ENCODE data around the gene TSFM.

The TSFM gene

DNA sequence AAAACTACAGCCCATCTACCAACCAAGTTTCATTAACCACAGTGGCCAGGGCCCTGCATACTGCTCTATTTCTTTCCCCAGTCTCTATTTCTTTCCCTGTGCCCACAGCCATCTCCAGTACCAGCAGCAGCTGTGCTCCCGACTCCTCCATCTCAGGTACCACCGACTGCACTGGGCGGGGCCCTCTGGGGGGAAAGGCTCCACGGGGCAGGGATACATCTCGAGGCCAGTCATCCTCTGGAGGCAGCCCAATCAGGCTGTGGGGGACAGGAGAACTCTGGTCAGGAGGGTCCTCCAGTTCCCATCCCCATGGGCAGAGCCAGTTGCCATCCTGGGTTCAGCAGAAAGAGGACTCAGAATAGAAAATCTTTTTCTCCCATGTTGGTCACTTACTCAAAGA, 33.5 kb upstream of the TSFM start:
- no peak for DNase-seq

DNA sequence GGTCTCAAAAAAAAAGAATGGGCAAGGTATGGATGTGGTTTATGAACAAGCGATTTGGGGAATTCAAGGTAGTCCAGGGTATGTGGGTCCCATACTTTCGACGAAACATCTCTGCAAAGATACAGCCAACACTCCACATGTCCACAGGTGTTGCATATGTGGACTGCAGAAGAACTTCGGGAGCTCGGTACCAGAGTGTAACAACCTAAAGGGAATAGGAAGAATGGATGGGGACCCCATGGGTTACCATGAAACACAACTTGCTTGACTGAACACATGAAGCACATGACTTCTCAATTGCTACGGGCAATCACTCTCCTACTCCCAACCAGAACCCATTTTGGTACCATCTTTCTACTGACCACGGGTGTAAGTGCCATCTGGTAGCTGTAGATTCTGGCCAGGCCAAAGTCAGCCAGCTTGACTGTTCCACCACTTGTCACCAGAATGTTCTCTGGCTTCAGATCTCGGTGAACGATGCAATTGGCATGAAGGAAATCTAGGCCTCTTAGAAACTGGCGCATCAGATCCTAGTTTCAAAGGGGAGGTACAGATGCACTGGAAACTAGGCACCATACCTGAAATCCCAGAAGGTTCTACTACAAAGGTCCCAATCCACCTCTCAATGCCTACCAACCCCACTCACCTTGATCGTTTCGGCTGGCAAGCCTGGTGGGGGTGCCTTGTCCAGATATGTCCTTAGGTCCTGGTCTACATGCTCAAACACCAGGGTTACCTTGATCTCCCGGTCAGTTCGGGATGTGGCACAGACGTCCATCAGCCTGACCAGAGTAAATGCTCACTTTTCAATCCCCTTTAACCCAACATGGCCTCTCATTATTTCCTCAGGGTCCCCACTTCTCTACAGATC, 31.8 kb upstream of the TSFM start:
- DNase-seq = no peak

DNA sequence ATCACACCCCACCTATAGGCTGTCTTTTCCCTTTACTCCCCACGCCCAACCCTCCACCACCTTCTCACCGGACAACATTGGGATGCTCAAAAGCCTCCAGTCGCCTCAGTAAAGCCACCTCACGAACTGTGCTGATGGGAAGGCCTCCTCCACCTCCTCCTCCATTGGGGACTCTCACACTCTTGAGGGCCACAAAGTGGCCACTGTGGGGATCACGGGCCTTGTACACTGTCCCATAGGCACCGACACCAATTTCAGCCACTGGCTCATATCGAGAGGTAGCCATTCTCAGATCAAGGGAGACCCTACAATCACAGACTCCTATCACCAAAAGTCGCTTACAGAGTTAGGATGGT, 31.2 kb upstream of the TSFM start:
- no peak for DNase-seq

DNA sequence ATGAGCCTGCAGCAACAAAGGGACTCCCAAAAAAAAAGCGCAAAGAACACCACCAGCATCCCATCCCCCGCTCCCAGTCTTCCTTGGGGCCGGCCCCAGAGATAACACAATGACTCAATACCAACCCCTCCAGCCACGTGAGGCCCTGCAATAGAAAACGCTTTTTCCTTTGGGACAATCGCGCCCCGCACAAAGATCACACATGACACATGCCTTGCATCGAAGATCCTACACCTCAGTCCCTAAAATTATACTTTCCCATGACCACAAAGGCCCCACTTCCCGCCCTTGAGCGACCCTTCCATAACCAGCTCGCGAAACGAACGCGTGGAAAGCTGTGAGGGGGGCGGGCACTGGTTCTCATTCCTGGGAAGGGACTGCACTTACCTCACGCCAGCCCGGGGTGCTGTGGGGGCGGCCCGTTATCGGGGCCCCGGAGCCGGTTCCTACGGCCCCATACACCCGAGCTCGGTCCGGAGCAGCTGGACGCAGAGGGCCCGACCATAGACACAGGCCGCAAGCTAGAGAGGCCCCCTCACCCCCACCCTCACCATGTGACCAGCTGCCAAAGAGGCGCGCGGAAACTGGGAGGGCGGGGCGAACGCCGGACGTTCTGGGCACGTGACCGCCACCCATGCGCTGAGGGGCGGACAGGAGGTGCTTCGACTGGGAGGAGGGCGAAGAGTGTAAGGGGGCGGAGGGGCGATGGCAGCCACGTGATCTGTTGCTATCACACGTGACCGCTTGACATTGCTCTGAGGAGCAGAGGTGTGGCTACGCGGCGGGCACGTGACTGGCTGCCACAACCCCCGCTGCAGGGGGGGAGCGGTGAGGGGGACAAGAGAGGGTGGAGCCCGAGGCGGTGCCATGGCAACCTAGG, 30.6 kb upstream of the TSFM start, which contains the start of gene CDK4:
TSS of gene CDK4 (minus strand) at position 523 of the 880 bp plus-strand sequence. CDS start 593 bp downstream, outside the sequence.
- peak; percentile 96 for DNase-seq

DNA sequence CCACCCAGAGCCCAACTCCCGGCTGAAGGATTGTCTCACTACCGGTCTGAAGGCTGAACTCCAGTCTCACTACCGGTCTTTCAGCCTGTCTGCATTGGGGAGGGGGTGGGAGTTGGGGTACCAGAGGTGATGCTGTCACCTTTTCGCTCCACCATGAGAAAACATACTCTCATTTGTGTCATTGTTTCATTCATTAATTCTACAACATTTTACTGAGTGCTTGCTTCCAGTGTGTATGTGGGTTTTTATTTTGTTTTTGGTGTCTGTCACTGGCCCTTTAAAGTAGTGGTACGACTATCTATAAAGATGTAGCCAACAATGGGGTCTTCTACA, 30.0 kb upstream of the TSFM start:
- no peak for DNase-seq

DNA sequence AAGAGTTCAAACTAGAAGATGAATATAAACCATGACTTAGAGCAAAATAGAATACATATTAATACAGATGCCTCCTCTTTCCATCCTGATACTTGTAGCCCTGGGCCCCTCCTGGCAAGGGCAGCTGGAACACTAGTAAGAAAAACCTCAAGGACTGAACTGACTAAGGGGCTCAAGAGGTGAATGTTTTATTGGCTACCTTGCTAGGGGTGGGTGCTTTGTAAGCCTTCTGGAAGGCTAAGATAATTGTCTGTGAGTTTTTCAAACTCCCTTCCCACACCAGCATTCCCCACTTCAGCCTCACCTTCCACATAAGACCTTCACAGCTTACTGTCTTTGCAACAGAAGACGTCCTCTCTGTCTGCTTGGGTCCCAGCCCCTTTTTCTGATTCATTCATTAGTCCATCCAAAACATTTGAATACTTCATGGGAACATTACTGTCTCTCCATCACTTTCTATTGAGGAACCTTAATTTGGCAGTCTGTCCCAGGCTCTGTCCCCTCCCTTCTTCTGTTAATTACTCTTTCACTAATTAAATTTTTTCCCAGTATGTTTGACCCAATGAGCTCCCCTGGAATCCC, 28.7 kb upstream of the TSFM start:
- DNase-seq = no peak

DNA sequence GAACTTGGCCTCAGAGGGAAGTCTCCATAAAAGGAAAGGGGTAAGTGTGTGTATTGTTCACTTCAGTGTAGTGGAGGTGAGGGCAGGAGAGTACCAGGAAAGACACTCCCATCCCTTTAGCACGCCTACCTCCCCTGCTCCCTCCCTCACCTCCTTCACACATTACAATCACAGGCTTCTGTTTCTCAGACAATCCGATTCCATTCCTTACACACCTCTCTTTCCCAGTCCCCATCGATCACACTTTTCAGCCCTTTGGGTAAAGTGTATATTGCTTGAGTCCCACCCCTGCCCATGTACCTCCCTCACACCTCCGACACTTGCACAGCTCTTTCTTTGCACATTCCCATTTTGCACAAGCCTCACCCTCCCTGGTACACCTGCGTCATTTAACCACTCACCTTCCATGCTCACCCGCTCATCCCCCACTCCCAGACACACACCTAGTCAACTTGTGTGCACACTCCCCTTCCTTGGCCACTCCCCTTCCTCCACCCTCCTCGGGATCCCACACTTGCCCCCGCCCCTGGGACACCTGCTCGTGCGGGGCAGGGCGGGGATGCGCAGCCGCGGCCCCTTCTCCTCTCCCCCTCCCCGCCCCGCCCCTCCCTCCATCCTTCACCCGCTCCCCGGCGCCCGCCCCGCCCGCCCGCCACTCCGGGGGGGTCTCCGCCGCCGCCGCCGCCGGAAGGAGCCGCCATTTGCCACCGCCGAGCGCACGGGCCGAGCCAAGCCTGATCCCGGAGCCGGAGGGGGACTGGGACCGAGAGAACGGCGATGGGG, 28.0 kb upstream of the TSFM start, which contains the start of gene MARCHF9:
TSS of gene MARCHF9 (plus strand) at position 693 of the 783 bp plus-strand sequence. CDS start 426 bp downstream, outside the sequence.
- DNase-seq = peak; percentile 83

DNA sequence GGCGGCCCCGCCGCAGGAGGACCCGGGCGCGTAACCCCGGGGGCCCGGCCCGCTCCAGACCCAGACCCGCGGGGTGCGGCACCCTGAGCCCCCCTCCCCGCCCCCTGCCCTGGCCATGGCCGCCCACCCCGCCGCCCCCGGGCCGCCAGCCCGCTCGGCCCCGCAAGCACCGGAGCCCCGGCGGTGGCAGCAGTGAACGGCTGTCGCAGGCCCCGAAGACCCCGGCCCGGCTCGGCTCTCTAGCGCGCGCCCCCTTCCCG, 27.5 kb upstream of the TSFM start:
- DNase-seq = no peak

DNA sequence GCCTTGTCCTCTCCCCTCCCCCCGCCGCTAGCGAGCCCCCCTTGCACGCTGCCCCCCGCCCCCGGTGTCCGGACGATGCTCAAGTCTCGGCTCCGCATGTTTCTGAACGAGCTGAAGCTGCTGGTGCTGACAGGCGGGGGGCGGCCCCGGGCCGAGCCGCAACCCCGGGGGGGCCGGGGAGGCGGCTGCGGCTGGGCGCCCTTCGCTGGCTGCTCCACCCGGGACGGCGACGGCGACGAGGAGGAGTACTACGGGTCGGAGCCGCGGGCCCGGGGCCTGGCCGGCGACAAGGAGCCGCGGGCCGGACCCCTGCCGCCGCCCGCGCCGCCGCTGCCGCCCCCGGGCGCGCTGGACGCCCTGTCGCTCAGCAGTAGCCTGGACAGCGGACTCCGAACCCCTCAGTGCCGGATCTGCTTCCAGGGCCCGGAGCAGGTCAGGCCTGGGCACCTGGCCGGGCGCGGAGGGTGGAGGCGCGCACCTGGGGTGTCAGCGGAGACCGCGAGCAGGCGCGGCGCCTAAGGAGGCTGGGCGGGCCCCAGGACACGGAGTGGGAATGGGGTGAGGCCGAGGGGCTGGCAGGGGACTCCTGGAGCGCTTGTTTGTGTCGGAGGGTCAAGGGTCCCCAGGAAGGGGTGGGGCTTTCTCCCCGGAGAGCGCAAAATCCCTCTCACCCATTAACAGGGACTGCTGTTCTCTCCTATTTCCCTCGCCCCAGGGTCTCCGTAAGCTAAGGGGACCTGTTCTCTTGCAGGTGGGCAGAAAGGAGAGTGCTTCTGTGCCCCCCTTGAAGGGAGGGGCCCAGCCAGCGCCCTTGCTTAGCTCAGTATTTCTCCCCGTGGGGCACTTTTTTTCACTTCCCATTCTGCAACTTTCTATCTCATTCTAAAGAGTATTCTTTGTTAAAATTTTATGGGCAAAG, 26.9 kb upstream of the TSFM start:
- DNase-seq = no peak

DNA sequence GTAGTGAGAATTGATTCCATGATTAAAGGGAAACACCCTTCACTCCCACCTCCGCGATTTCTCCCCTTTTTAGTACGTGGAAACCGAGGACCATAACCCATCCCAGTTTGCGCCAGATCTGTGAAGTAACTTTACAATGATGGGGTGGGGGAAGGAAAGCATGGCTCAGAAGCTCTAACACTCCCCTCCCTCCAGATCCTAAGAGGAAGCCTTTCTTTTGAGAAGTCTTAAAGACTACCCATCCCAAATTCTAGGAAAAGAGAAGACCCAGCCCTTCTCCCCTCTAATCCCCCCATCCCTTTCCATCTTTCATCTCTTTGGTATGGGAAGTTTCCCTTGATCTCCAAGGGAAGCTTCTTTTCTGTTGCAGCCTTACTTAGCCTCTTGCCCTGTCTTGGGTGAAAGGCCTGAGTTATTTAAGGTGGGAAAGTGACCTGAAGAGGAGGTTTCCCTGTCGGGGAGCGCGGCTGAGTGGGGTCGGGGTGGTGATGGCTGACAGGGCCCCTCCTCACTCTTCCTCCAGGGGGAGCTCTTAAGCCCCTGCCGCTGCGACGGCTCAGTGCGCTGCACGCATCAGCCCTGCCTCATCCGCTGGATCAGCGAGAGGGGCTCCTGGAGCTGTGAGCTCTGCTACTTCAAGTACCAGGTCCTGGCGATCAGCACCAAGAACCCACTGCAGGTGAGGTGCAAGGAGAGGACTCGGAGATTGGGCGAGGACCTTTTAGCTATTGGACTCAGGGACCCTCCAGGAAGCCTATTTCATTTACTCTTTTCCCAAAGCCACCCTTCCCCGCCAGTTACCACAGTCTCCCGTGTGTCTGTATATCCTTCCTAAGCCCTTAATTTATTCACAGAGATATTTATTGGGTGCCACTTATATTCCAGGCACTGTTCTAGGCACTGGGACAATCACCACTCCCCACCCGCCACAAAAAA, 25.9 kb upstream of the TSFM start:
- no peak for DNase-seq

DNA sequence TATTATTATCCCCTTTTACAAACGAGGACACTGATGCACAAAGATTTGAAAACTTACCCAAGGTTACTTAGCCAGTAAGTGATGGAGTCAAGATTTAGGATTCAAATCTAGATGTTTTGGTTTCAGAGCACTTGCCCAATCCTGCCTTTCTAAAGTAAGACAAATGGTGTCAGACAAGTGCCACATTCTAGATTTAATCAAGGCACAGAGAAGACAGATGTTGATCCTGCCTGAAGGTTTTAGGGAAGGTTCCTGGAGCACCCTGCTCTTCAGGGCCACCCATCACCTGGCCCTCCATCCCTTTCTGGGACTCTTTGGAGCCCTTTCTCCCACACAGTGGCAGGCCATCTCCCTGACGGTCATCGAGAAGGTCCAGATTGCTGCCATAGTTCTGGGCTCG, 24.8 kb upstream of the TSFM start:
- no peak for DNase-seq

DNA sequence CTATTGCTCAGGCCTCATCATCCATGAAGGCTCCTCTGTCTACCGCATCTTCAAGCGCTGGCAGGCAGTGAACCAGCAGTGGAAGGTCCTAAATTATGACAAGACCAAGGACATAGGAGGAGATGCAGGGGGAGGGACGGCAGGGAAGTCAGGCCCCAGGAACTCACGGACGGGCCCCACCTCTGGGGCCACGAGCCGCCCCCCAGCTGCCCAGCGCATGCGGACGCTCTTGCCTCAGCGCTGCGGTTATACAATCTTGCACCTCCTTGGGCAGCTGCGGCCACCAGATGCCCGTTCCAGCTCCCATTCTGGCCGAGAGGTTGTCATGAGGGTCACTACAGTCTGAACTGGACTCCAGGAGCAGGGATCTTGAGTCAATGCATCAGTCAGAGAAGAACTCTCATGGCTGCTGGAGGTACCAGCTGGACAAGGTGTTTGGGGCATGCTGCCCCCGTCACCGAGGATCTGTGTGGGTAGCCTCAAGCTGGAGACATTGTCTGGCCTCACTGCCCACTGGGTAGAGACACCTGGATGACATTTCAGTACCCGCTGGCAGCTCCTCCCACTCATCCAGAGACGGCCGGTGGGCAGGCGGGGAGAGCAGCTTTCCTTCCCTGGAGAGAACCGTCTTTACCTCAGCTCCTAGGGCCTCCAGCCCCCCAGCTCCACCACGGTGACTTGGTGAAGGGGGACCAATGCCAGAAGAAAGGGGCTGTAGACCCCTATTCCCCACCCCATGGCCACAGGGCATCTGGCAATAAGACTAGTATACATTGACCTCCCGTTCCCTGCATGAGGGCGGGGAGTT, 23.8 kb upstream of the TSFM start:
- no peak for DNase-seq

DNA sequence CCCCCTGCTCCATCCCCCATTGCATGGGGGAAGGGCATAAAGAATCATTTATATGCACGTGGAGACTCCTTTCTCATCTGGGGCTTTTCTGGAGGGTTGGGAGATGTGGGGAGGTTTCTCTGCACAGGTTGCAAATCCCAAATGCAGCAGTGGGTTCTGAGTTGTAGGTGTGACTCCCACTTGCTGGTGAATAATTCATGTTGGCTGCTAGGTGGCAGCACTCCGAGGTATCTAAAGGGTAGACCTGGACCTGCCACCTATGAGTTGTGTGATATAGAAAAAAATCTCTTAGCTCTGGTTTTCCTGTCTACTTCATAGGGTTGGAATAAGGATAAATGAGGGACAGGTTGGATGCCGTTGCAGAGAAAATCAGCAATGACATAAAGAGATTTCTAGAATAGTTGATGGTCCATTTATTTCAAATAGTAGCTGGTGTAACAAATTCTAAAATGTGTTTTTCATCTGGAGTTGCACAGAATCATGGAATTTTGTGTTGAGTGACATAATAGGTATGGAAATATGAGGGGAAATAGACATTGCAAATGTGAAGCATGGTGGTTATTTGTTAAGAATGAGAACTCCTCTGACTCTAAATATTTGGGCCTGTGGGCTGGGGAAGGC, 23.1 kb upstream of the TSFM start:
- no peak for DNase-seq

DNA sequence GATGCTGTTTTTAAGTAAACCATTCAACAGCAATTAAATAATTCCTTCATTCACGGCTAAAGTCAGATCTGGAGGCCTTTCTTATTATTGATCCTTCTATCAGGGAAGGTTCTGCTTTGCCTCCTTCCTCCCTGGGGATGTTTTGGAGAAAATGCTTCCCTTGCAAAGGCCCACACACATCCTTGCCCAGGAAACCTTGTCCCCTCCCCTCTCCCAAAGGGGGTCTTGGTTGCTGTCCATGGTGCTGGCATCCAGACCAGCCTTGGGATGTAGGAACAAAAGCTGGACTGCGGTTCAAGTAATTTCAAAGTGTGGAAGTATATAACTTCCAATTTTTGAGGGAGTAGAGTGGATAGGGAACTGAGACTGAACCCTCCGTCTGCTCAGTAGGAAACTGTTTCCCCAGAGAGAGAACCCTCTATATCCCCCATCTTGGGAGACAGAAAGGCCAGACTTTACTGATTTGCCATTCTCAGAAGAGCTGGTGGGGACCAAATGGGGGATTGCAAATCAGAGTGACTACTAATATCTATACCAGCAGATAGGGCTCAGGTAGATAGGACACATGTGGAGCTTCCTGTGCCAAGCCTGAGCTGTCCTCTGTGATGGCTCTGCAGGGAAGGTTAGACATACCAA, 22.1 kb upstream of the TSFM start:
- DNase-seq = no peak

DNA sequence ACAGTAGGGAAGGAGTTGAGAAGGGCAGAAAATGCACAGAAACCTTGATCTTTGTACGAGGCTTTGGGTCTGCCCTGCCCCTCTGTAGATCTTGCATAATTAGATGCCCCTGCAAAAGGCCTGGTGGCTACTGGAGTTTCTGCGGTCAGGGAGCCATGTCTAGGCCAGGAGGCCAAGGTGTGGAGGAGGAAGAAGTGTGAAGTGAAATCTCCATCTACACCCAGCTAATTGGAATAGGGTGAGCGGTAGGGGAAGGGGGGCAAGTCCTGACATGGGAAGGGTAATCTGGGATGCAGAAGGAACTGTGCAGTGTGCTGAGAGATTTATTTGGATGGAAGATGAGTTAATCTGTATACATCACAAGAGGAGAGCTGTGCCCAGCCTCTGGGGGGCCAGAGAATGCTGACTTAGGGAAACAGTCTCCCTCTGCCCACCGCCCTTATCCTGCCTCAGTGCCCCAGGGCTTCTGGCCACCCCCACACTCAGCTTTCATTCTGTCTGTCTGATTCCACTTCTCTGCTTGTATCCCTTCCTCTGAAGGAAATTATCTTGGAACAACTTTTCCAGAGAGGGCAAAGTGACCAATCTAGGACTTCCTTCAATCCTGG, 21.1 kb upstream of the TSFM start:
- DNase-seq = no peak

DNA sequence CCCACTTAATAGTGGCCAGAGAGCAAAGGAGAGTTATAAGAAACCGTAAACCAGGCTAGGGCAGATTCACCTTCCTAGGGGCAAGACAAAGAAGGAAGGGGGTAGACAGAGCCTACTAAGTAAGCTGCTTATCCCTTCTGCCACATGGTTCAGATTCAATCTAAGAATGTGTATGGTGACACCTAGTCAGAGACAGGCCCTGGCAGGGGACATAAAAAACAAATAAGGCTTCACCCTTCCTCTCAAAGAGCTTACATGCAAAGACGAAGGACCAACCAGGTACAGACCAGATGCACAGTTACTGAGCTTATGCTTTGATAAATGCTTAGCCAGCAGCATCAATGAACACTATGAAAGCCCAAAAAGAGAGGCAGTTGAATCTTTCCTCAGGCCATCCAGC, 20.1 kb upstream of the TSFM start:
- DNase-seq = no peak

DNA sequence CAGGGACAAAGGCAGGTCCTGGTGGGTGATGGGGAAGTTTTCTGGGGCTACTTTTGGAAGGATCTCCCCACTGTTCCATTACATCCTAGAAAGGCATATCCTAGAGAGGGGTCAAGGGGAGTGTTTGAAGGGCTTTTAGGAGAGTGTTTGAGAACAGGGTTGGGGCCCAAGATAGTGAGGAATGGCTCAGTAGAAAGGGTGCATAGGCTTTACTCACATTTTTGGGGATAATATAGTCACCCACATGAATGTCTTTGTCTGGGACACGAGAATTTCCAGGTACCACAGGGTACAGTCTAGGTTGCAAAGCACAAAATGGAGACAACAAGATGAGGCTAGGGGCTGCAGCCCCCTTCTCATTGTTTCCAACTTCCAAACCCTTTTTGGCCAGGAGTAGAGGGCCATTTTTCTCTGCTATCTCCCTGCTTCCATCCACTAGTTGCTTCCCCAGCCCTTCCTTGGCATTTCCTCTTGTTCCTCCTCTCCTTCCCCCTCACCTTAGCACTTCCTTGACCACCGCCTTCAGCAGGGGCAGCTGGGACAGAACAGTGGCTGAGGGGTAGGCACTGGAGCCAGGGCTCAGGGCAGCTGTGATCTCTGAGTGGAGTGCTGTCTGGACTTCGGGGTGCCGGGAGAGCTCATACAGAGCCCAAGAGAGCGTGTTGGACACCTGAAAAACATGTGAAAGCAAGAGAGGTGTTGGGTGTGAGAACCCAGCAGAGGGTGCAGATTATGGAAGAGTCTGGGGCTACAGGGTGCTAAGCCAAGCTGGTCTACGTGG, 18.5 kb upstream of the TSFM start:
- no peak for DNase-seq

DNA sequence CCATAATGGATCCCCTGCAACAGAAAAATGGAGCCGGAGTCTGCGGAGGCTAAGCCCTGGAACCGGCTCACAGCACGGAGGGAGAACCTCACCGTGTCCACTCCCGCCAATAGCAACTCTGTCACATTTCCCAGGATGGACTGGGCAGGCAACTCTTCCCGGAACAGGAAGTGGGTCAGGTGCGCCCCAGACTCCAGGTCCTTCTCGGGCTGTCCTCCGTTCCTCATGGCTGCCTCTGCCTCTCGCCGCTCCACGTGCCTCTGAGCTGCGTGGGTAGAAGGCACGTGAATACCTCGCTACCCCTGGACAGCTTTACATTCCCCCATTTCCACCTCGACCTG, 18.0 kb upstream of the TSFM start:
- no peak for DNase-seq
